Mucosa of stomach (tissue), 1 donor: ENCODE results near the gene GNAT3.

Experiments used
- H3K27me3 ChIP-seq: one replicate; pipeline ENCODE4 v1.7.0; 2013; ENCODE audit warnings: mild to moderate bottlenecking, low read length; ENCODE audit not compliant: control insufficient read depth, insufficient read depth
- H3K36me3 ChIP-seq: one replicate; pipeline ENCODE4 v1.7.0; 2013; ENCODE audit warnings: low read length; ENCODE audit not compliant: control insufficient read depth, insufficient read depth
- H3K4me1 ChIP-seq: one replicate; pipeline ENCODE4 v1.7.0; 2013; ENCODE audit warnings: mild to moderate bottlenecking, low read length; ENCODE audit not compliant: control insufficient read depth, insufficient read depth
- H3K4me3 ChIP-seq: one replicate; pipeline ENCODE4 v1.7.0; 2013; ENCODE audit warnings: low read length
- H3K9ac ChIP-seq: one replicate; pipeline ENCODE4 v1.7.0; 2013; ENCODE audit warnings: mild to moderate bottlenecking, low read length, moderate library complexity
- H3K9me3 ChIP-seq: one replicate; pipeline ENCODE4 v1.7.0; 2013; ENCODE audit warnings: mild to moderate bottlenecking, low read length, moderate library complexity; ENCODE audit not compliant: control insufficient read depth
- donor health status: Pancreatic carcinoma.

GNAT3 gene

DNA sequence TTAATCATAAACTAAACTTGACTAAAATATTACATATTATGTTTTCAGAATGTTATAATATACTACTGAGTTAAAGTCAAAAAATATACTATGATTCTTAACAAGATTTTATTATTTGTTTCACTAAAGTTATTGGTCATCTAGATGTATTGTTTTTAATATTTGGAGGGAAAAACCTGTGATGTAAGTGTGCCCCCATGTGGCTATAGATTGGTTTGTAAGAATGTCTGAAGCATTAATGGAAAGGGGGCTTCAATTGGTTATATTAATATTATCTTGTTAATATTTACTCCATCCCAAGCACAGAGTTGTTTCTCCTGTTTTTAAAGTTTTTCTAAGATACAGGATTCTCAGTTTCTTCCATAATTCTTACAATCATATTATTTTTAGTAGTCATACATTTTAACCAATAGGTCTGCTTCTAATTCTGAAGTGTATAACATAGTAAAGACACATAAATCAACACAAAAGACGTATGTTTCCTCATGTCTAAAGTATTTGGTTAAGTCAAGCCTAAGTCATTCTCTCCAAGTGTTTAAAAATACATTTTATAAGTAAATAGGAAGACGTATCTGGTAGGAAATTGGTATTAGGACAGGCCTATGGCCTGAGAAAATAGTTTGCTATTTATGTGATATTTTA lies 58.0 kb downstream of the GNAT3 start:
- Histone ChIP-seq H3K36me3 (no peaks in the 10 kb centered on the region), H3K4me3 (no peak overlapping the region), H3K9me3 (no peaks in the 10 kb centered on the region), H3K27me3 (no peaks in the 10 kb centered on the region), H3K4me1 (no peaks in the 10 kb centered on the region), H3K9ac (no peak overlapping the region)

GRCh38 chr7:80450621-80451308 lies 61.1 kb downstream of the GNAT3 start:
- H3K9me3 ChIP-seq, result no peaks in the 10 kb centered on the region

DNA sequence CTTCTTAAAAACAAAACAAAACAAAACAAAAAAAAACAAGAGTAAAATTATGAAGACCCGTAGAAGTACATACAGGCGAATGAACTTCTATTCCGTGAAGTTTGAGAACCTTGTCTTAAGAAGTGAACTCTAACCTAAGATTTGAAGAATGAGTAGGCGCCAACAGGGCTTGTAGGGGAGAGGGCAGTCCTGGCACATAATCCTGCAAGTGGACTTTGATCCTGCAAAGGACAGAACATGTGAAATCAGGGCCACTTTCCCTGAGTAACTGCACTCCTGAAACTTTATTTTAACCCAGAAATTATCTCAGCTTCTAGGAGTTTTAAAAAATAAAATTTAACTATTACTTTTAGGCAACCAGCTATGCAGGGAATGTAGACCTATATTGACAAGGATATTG lies 62.0 kb downstream of the GNAT3 start:
- no peaks in the 10 kb centered on the region for H3K27me3 ChIP-seq
- no peaks in the 10 kb centered on the region for H3K36me3 ChIP-seq
- H3K4me1 ChIP-seq, result no peaks in the 10 kb centered on the region
- H3K4me3 ChIP-seq, result no peak overlapping the region
- no peaks in the 10 kb centered on the region for H3K9me3 ChIP-seq
- no peak overlapping the region for H3K9ac ChIP-seq

More at GRCh38 chr7:80450621-80451308, 61.1 kb downstream of the GNAT3 start:
- no peaks in the 10 kb centered on the region for H3K27me3 ChIP-seq
- H3K4me1 ChIP-seq, result no peaks in the 10 kb centered on the region
- H3K4me3 ChIP-seq, result no peak overlapping the region
- H3K9ac ChIP-seq, result no peak overlapping the region
- no peaks in the 10 kb centered on the region for H3K36me3 ChIP-seq

- no peaks in the 10 kb centered on the region for H3K27me3 ChIP-seq
- H3K4me3 ChIP-seq, result no peak overlapping the region
- H3K36me3 ChIP-seq, result no peaks in the 10 kb centered on the region
- H3K9me3 ChIP-seq, result no peaks in the 10 kb centered on the region
- H3K4me1 ChIP-seq, result no peaks in the 10 kb centered on the region
- H3K9ac ChIP-seq, result no peak overlapping the region
Measured at GRCh38 chr7:80445351-80445750, 66.5 kb downstream of the GNAT3 start.

- H3K9ac ChIP-seq, result no peak overlapping the region
- H3K9me3 ChIP-seq, result no peaks in the 10 kb centered on the region
- no peaks in the 10 kb centered on the region for H3K4me1 ChIP-seq
- no peaks in the 10 kb centered on the region for H3K36me3 ChIP-seq
- H3K27me3 ChIP-seq, result no peaks in the 10 kb centered on the region
- no peak overlapping the region for H3K4me3 ChIP-seq
Measured at GRCh38 chr7:80444811-80445210, 67.1 kb downstream of the GNAT3 start.

GRCh38 chr7:80443325-80443724 lies 68.5 kb downstream of the GNAT3 start:
- H3K27me3 ChIP-seq, result no peaks in the 10 kb centered on the region
- no peak overlapping the region for H3K9ac ChIP-seq
- H3K36me3 ChIP-seq, result no peaks in the 10 kb centered on the region
- H3K4me1 ChIP-seq, result no peaks in the 10 kb centered on the region
- no peak overlapping the region for H3K4me3 ChIP-seq
- no peaks in the 10 kb centered on the region for H3K9me3 ChIP-seq

DNA sequence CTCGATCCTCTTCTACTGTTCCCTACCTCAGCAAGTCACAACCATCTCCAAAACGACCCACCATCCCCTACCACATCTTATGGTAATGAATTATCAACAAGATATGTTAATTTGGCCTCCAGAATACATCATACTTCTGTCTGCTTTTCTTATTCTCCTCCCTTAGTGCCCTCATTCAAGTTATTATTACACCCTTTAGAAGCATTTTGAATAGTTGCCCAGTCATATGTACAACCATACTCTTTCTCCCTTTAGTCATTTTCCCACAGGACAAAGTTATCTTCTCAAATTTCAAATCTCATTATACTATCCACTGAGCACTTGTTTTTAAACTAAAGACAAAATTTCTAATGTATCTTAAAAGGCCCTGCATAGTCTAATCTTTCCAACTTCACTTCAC lies 71.0 kb downstream of the GNAT3 start:
- H3K27me3 ChIP-seq, result no peaks in the 10 kb centered on the region
- H3K4me3 ChIP-seq, result no peak overlapping the region
- H3K9ac ChIP-seq, result no peak overlapping the region
- H3K4me1 ChIP-seq, result no peaks in the 10 kb centered on the region
- no peaks in the 10 kb centered on the region for H3K9me3 ChIP-seq
- no peaks in the 10 kb centered on the region for H3K36me3 ChIP-seq

GRCh38 chr7:80439894-80440821 lies 71.7 kb downstream of the GNAT3 start:
- H3K27me3 ChIP-seq, result no peaks in the 10 kb centered on the region
- no peak overlapping the region for H3K9ac ChIP-seq
- no peak overlapping the region for H3K4me3 ChIP-seq

GRCh38 chr7:80435521-80435920 lies 76.3 kb downstream of the GNAT3 start:
- Histone ChIP-seq H3K4me3 (no peak overlapping the region), H3K9me3 (no peaks in the 10 kb centered on the region), H3K4me1 (no peaks in the 10 kb centered on the region), H3K27me3 (no peaks in the 10 kb centered on the region), H3K36me3 (no peaks in the 10 kb centered on the region), H3K9ac (no peak overlapping the region)

More at GRCh38 chr7:80439894-80440821, 71.7 kb downstream of the GNAT3 start:
- H3K9me3 ChIP-seq, result no peaks in the 10 kb centered on the region
- no peaks in the 10 kb centered on the region for H3K36me3 ChIP-seq
- H3K4me1 ChIP-seq, result no peaks in the 10 kb centered on the region

DNA sequence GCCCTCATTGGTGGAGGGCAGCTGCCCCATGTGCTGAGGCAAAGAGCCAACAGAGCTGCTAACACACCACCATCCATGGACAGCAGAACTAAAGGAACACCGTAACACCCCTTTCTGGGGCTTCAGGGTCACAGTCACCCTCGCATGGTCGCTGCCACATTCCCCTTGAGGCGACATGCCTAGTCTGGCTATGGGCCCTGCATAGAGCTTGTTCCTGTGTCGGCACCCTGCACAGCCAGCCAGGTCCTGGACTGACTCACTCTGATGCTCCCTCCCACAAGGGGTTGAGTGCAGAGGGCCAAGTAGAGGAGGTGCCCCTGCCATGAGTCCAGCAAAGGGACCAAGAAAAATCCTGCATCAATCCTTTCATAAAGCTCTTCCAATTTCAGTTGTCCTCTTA lies 77.8 kb downstream of the GNAT3 start:
- no peaks in the 10 kb centered on the region for H3K4me1 ChIP-seq
- no peaks in the 10 kb centered on the region for H3K9me3 ChIP-seq
- H3K27me3 ChIP-seq, result no peaks in the 10 kb centered on the region
- no peaks in the 10 kb centered on the region for H3K36me3 ChIP-seq
- no peak overlapping the region for H3K9ac ChIP-seq
- H3K4me3 ChIP-seq, result no peak overlapping the region

DNA sequence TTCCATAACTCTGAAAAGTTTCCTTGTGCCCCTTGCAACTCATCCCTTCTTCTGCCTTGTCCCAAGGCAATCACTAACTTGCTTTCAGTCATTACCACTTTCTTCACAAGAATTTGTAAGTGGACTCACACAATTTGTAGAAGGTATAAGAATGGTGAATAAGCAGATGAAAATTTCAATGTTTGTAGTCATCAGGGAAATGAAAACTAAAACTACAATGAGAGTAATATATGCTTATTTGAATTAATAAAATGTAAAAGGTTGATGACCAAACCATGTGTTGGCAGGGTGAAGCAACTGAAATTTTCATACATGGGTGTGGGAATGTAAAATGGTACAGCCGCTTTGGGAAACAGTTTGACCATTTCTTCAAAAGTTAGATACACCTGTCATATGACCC lies 79.7 kb downstream of the GNAT3 start:
- Histone ChIP-seq H3K9me3 (no peaks in the 10 kb centered on the region), H3K36me3 (no peaks in the 10 kb centered on the region), H3K9ac (no peak overlapping the region), H3K27me3 (no peaks in the 10 kb centered on the region), H3K4me1 (no peaks in the 10 kb centered on the region), H3K4me3 (no peak overlapping the region)

- no peak overlapping the region for H3K4me3 ChIP-seq
- no peaks in the 10 kb centered on the region for H3K27me3 ChIP-seq
- no peaks in the 10 kb centered on the region for H3K9me3 ChIP-seq
- H3K36me3 ChIP-seq, result no peaks in the 10 kb centered on the region
- H3K4me1 ChIP-seq, result no peaks in the 10 kb centered on the region
- no peak overlapping the region for H3K9ac ChIP-seq
Measured at GRCh38 chr7:80429181-80429580, 82.7 kb downstream of the GNAT3 start.
